Fibroblast of lung (primary cell): ENCODE results near the gene PSMC3IP. TPM values are rescaled to one million over a fixed set of nuclear protein-coding genes. Genes with fewer than 3 reads are reported as not detected.
"Not testable (repeated sequence)": the region's sequence is repeated elsewhere in the genome, so short reads cannot be mapped to it uniquely, and the experiment has no call there.

ENCODE experiments used
- DNase-seq, 2 donors: peaks; one replicate each; pipeline versions ENCODE4 v3.0.0 to v3.0.0-alpha.2; 2010; ENCODE audit warnings: low read depth in 2 of 2
- H2AFZ ChIP-seq: 2 replicates; pipeline ENCODE4 v1.5.1; 2012; ENCODE audit warnings: low read length, control low read depth, inconsistent platforms
- H3K27ac ChIP-seq: 2 replicates; pipeline ENCODE4 v1.5.1; 2011; ENCODE audit warnings: low read length, control low read depth; ENCODE audit not compliant: insufficient read depth
- H3K27me3 ChIP-seq: 2 replicates; pipeline ENCODE4 v1.5.1; 2011; ENCODE audit warnings: mild to moderate bottlenecking, low read length; ENCODE audit not compliant: control insufficient read depth, insufficient read depth
- H3K36me3 ChIP-seq: 2 replicates; pipeline ENCODE4 v1.5.1; 2011; ENCODE audit warnings: low read length; ENCODE audit not compliant: control insufficient read depth, insufficient read depth
- H3K4me1 ChIP-seq: 2 replicates; pipeline ENCODE4 v1.5.1; 2011; ENCODE audit warnings: low read length; ENCODE audit not compliant: control insufficient read depth, insufficient read depth; ENCODE audit errors: extremely low read depth
- H3K4me2 ChIP-seq: 2 replicates; pipeline ENCODE4 v1.5.1; 2011; ENCODE audit warnings: low read length, control low read depth; ENCODE audit not compliant: insufficient read depth; ENCODE audit errors: extremely low read depth
- H3K4me3 ChIP-seq, 4 experiments: fragments of 200-600 bp in 1 of 4; sonication (generic) in 1 of 4; replicated peaks in 1 of 4; 2 replicates each; pipeline ENCODE4 v1.5.1; 2011 to 2016; ENCODE audit warnings: low read length in 4 of 4, low read depth in 3 of 4, mild to moderate bottlenecking in 3 of 4, control low read depth in 2 of 4, inconsistent platforms in 1 of 4, mixed read lengths in 1 of 4; ENCODE audit not compliant: insufficient read depth in 1 of 4; ENCODE audit errors: control extremely low read depth in 1 of 4
- H3K79me2 ChIP-seq: 2 replicates; pipeline ENCODE4 v1.5.1; 2012; ENCODE audit warnings: mild to moderate bottlenecking, low read length, inconsistent platforms; ENCODE audit not compliant: control insufficient read depth, insufficient read depth
- H3K9ac ChIP-seq: 2 replicates; pipeline ENCODE4 v1.5.1; 2011; ENCODE audit warnings: mild to moderate bottlenecking, low read length, control low read depth; ENCODE audit not compliant: insufficient read depth
- H3K9me3 ChIP-seq: 2 replicates; pipeline ENCODE4 v1.5.1; 2012; ENCODE audit warnings: low read depth, low read length; ENCODE audit not compliant: control insufficient read depth, insufficient read depth
- H4K20me1 ChIP-seq: 2 replicates; pipeline ENCODE4 v1.5.1; 2011; ENCODE audit warnings: low read length; ENCODE audit not compliant: control insufficient read depth, insufficient read depth; ENCODE audit errors: extremely low read depth
- CTCF ChIP-seq, 2 donors: IDR thresholded peaks in 1 of 2; conservative IDR thresholded peaks in 1 of 2; 1 replicate in 1 of 2; 2 replicates in 1 of 2; pipeline ENCODE4 v1.5.1; 2011 to 2012; ENCODE audit warnings: low read length in 2 of 2, control low read depth in 1 of 2, inconsistent platforms in 1 of 2, low read depth in 1 of 2, mild to moderate bottlenecking in 1 of 2
- EZH2 ChIP-seq: IDR thresholded peaks from 2 replicates; pipeline ENCODE4 v1.5.1; 2012; ENCODE audit warnings: low read length, control low read depth, mild to moderate bottlenecking; ENCODE audit errors: missing control alignments
- polyA plus RNA-seq, 2 donors: library from polyadenylated mRNA; depleted of rRNA in 1 of 2; stranded (reverse) in 1 of 2; unstranded in 1 of 2; fragments of >200 nt; gene quantifications; 2 replicates each; pipeline ENCODE4 v1.2.1, GENCODE V29; 2011 to 2012; ENCODE audit warnings: missing spikeins in 1 of 2
- total RNA-seq: library from RNA; depleted of rRNA; stranded (reverse); fragments of >200 nt; gene quantifications from 2 replicates; pipeline ENCODE4 v1.2.1, GENCODE V29; 2014

Gene PSMC3IP
- total and polyA plus RNA-seq, 2 donors (not counting 1 experiment from before 2014, with no cell fraction given): 4.6 to 8.0 TPM

- Histone ChIP-seq H3K9me3 (no peaks in the 10 kb centered on the region), H3K36me3 (peaks cover 11% of the 10 kb centered on the region), H3K27ac (no peak overlapping the region), H3K79me2 (no peaks in the 10 kb centered on the region), H3K9ac (no peak overlapping the region), H2AFZ (no peak overlapping the region), H4K20me1 (no peaks in the 10 kb centered on the region), H3K4me2 (no peak overlapping the region), H3K4me3 (no peak overlapping the region), H3K27me3 (no peaks in the 10 kb centered on the region), H3K4me1 (no peaks in the 10 kb centered on the region)
- peak in 1 of 2 donors; percentile 16 for TF ChIP-seq CTCF (conservative IDR thresholded peaks at IDR 0.05 in 1 of 2, IDR thresholded peaks at IDR 0.05 in 1 of 2; ENCODE audit: low read depth in 1 of 2, low read length in 2 of 2)
- no peak for TF ChIP-seq EZH2
- peak in 1 of 2 donors; percentile 54 for DNase-seq
Measured at GRCh38 chr17:42548070-42548837, 29.3 kb downstream of the PSMC3IP start.

GRCh38 chr17:42547698-42548069, 29.8 kb downstream of the PSMC3IP start:
- TF ChIP-seq EZH2 (no peak), CTCF (conservative IDR thresholded peaks at IDR 0.05 in 1 of 2, IDR thresholded peaks at IDR 0.05 in 1 of 2; ENCODE audit: low read depth in 1 of 2, low read length in 2 of 2) (no peak)
- Histone ChIP-seq H3K4me1 (no peaks in the 10 kb centered on the region), H4K20me1 (no peaks in the 10 kb centered on the region), H3K27me3 (no peaks in the 10 kb centered on the region), H2AFZ (no peak overlapping the region), H3K9ac (no peak overlapping the region), H3K27ac (no peak overlapping the region), H3K36me3 (peaks cover 12% of the 10 kb centered on the region), H3K9me3 (no peaks in the 10 kb centered on the region), H3K4me2 (no peak overlapping the region), H3K4me3 (no peak overlapping the region), H3K79me2 (no peaks in the 10 kb centered on the region)
- no peak for DNase-seq

GRCh38 chr17:42547001-42547461, 30.5 kb downstream of the PSMC3IP start:
- no peak overlapping the region for H3K9ac ChIP-seq
- DNase-seq: no peak
- H3K79me2 ChIP-seq: no peaks in the 10 kb centered on the region
- no peak overlapping the region for H3K4me2 ChIP-seq
- H3K4me3 ChIP-seq: no peak overlapping the region
- H3K36me3 ChIP-seq: peaks cover 12% of the 10 kb centered on the region
- TF ChIP-seq EZH2: no peak
- TF ChIP-seq CTCF (conservative IDR thresholded peaks at IDR 0.05 in 1 of 2, IDR thresholded peaks at IDR 0.05 in 1 of 2; ENCODE audit: low read depth in 1 of 2, low read length in 2 of 2): no peak
- no peaks in the 10 kb centered on the region for H3K9me3 ChIP-seq
- no peaks in the 10 kb centered on the region for H4K20me1 ChIP-seq
- H3K4me1 ChIP-seq: no peaks in the 10 kb centered on the region
- H3K27me3 ChIP-seq: no peaks in the 10 kb centered on the region
- no peak overlapping the region for H3K27ac ChIP-seq
- no peak overlapping the region for H2AFZ ChIP-seq

- H2AFZ ChIP-seq, H3K27me3 ChIP-seq, DNase-seq, H3K4me1 ChIP-seq, H3K79me2 ChIP-seq, H3K4me2 ChIP-seq, H3K27ac ChIP-seq, H3K9me3 ChIP-seq, H3K9ac ChIP-seq, H3K4me3 ChIP-seq, H4K20me1 ChIP-seq: not testable (repeated sequence)
- peaks cover 12% of the 10 kb centered on the region for H3K36me3 ChIP-seq
Measured at GRCh38 chr17:42545755-42546505, 31.6 kb downstream of the PSMC3IP start.
